Loucy (cell line): ENCODE measurements around the gene NCR3LG1.

Experiments used
- CTCF ChIP-seq: fragments of 200-600 bp; sonication (generic); conservative IDR thresholded peaks from 2 replicates; pipeline ENCODE4 v1.5.1; 2014; ENCODE audit warnings: mild to moderate bottlenecking, antibody characterized with exemption, low read length
- EZH2phosphoT487 ChIP-seq: fragments of 200-600 bp; IDR thresholded peaks from 2 replicates; pipeline ENCODE4 v1.6.1; 2018; ENCODE audit warnings: antibody characterized with exemption, mild to moderate bottlenecking, moderate library complexity, borderline replicate concordance

DNA sequence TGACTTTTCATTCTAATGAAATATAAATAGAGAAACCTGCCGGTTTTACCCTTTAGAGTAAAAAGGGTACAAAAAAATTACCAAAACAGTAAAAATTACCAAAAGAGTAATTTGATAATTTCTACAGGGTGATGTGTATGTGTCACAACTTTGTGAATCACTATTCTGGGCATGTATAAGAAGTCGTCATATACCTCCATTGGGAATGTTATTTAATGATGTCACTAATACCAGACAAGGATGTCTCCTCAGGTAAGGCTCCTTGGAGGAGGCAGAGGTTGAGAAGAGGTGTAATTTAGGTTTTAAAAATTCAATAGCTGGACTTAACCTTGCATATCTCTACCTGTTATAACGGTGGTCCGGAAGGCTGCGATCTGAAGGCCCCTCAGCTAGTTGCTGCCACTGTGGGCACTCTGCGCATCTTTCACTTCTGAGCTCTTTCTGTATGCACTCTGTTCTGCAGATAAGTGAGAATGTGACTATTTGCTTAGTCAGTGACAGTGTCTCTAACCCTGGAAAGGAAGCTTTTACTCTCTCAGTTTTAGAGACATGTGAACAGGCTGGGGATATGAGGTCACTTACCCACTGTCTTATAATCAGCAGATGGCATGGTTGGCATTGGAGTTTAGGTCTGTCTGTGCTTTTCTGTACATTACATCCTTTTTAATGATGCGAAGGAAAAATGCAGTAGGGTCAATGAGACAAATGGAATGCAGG is 987 bp upstream of the NCR3LG1 start:
- TF ChIP-seq EZH2phosphoT487: no peak
- no peak for TF ChIP-seq CTCF
